Activated naive CD4-positive, alpha-beta T cell treated with anti-CD3 and anti-CD28 coated beads for 36 hours (primary cell): ENCODE results near the gene BACE1-AS. TPM values are rescaled to one million over a fixed set of nuclear protein-coding genes. Genes with fewer than 3 reads are reported as not detected.

Source experiments
- CTCF ChIA-PET: fragments of 350-600 bp; sonication (Branson Sonifier 250); formaldehyde crosslinking; loops from one replicate; lab custom pipeline; 2021; ENCODE audit warnings: antibody characterized with exemption; lab: Charles Lee
- DNase-seq: peaks from one replicate; pipeline ENCODE4 v3.0.0-alpha.2; 2020
- H3K27ac Mint-ChIP-seq: one replicate; pipeline ENCODE4 v1.8.0; 2021; ENCODE audit warnings: mild to moderate bottlenecking, mixed read lengths
- H3K27me3 Mint-ChIP-seq: one replicate; pipeline ENCODE4 v1.8.0; 2021; ENCODE audit warnings: low read depth, mixed read lengths
- H3K36me3 Mint-ChIP-seq: one replicate; pipeline ENCODE4 v1.8.0; 2021; ENCODE audit warnings: low read depth, mixed read lengths
- H3K4me1 Mint-ChIP-seq: one replicate; pipeline ENCODE4 v1.8.0; 2021; ENCODE audit warnings: low read depth, mixed read lengths
- H3K4me3 Mint-ChIP-seq: one replicate; pipeline ENCODE4 v1.8.0; 2021; ENCODE audit warnings: mild to moderate bottlenecking, moderate library complexity, mixed read lengths
- H3K9me3 Mint-ChIP-seq: one replicate; pipeline ENCODE4 v1.8.0; 2021; ENCODE audit warnings: mixed read lengths
- intact Hi-C: fragments of 100-400 bp; cut with micrococcal nuclease; formaldehyde crosslinking; loops from one replicate; pipeline ENCODE4 v1.15.1; 2023
- total RNA-seq, 2 experiments: library from RNA; stranded (reverse); gene quantifications; one replicate each; pipeline ENCODE4 v1.2.3, GENCODE V29; 2021

The BACE1-AS gene
- total RNA-seq, 2 experiments from 2014 or later, result 2.8 to 3.0 TPM

GRCh38 chr11:117273550-117274289, 17.4 kb upstream of the BACE1-AS start:
- no peaks in the 10 kb centered on the region for H3K4me1 Mint-ChIP-seq
- no peak for DNase-seq
- peaks cover 12% of the 10 kb centered on the region for H3K36me3 Mint-ChIP-seq
- peaks cover 2% of the 10 kb centered on the region for H3K9me3 Mint-ChIP-seq
- CTCF ChIA-PET, result no interaction called here
- H3K27ac Mint-ChIP-seq, result no peak overlapping the region
- no peaks in the 10 kb centered on the region for H3K27me3 Mint-ChIP-seq
- H3K4me3 Mint-ChIP-seq, result no peak overlapping the region
- intact Hi-C loops, result no loop called here

DNA sequence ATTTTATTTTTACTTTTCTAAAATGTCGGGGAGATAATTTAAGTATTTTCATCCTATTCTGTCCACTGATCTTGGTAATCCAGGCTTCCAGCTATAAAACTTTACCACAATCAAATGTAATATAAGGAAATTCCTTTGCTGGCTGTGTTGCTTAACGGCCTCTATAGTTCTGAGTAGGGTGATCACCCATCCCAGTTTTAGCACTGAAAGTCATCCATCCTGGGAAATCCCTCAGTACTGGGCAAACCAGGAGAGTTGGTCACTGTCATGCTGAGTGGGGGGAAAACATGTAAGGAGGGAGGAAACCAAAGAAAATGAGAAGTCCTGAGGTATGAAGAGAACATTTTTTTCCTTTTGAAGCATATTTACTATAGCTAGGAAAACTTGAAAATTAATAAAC, 12.8 kb upstream of the BACE1-AS start:
- CTCF ChIA-PET, result no interaction called here
- H3K36me3 Mint-ChIP-seq, result peaks cover 18% of the 10 kb centered on the region
- intact Hi-C loops, result no loop called here
- H3K9me3 Mint-ChIP-seq, result no peaks in the 10 kb centered on the region
- H3K4me1 Mint-ChIP-seq, result peaks cover 3% of the 10 kb centered on the region
- no peaks in the 10 kb centered on the region for H3K27me3 Mint-ChIP-seq
- DNase-seq, result no peak
- no peak overlapping the region for H3K4me3 Mint-ChIP-seq
- H3K27ac Mint-ChIP-seq, result no peak overlapping the region

DNA sequence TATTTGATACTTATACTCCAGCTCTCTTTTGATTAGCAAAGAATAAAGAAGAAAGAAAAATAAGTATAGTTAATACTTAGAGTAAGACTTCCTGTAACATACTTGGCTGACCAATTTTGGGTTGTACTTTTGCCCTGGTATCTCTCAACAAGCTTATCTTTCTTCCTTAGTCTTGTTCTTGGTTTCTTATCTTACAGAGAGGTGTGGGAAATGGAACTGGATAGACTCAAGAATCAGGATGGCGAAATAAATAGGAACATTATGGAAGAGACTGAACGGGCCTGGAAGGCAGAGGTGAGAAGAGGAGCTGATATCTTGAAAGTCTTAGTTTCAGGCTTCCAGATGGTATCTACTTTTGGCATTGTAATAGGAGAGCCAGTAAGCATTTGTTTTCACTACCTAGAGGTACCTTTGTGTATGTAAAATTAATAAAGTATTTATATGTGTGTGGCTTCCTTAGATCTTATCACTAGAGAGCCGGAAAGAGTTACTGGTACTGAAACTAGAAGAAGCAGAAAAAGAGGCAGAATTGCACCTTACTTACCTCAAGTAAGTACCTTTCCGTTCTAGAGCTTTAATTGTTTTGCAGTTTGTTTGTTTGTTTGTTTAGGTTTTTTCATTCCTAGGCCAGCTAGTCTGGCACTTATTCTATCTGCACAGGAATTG, 11.3 kb upstream of the BACE1-AS start:
- intact Hi-C loops, result no loop called here
- Mint-ChIP-seq H3K9me3 (no peaks in the 10 kb centered on the region), H3K27me3 (no peaks in the 10 kb centered on the region), H3K4me3 (no peak overlapping the region), H3K27ac (peak overlapping the region; percentile 42), H3K36me3 (peaks cover 18% of the 10 kb centered on the region), H3K4me1 (peaks cover 3% of the 10 kb centered on the region)
- CTCF ChIA-PET, result interaction anchor here (0.5 to 1.2 kb wide), 3 partner anchors 39 to 316 kb away, joined by 3 to 6 read pairs (median 5); no protein-coding TSS in a partner anchor
- DNase-seq, result no peak

DNA sequence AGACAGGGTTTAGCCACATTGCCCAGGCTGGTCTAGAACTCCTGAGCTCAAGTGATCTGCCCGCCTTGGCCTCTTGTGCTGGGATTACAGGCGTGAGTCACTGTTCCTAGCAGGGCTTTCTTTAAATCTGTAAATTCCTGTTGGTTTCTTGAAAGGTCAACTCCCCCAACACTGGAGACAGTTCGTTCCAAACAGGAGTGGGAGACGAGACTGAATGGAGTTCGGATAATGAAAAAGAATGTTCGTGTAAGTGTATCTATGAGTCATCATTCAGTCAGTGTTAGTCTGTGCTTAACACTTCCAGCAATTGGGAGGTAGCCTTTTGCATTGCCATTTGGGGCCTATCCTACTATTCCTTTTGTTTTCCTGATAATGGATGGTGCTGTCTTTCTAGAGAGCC, 10.0 kb upstream of the BACE1-AS start:
- intact Hi-C loops, result no loop called here
- CTCF ChIA-PET, result no interaction called here
- no peak overlapping the region for H3K4me3 Mint-ChIP-seq

GRCh38 chr11:117281869-117282268, 9.3 kb upstream of the BACE1-AS start:
- CTCF ChIA-PET, result no interaction called here
- H3K9me3 Mint-ChIP-seq, result no peaks in the 10 kb centered on the region
- H3K4me1 Mint-ChIP-seq, result peaks cover 3% of the 10 kb centered on the region
- peaks cover 21% of the 10 kb centered on the region for H3K36me3 Mint-ChIP-seq
- H3K27me3 Mint-ChIP-seq, result no peaks in the 10 kb centered on the region
- no peak overlapping the region for H3K4me3 Mint-ChIP-seq
- no peak overlapping the region for H3K27ac Mint-ChIP-seq
- intact Hi-C loops, result no loop called here
- DNase-seq, result no peak

More for the DNA sequence above, 10.0 kb upstream of the BACE1-AS start:
- Mint-ChIP-seq H3K27me3 (no peaks in the 10 kb centered on the region), H3K9me3 (no peaks in the 10 kb centered on the region), H3K4me1 (peaks cover 3% of the 10 kb centered on the region), H3K27ac (no peak overlapping the region), H3K36me3 (peaks cover 18% of the 10 kb centered on the region)
- DNase-seq, result no peak

DNA sequence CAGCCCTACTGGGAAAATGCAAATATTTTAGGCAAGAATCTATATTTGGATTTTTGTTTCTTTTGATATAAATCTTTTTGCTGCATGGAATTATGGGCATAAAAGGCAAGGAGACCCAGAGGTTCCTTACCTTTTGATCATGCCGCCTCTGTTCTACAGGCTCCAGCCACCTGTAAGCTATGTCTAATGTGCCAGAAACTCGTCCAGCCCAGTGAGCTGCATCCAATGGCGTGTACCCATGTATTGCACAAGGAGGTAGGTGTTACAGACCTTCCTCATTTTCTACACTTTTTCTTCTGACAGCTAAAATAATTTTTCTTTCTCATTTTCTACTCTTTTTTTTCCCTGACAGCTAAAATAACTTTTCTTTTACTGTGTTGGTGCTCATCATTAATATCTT, 8.2 kb upstream of the BACE1-AS start:
- Mint-ChIP-seq H3K36me3 (peaks cover 21% of the 10 kb centered on the region), H3K27ac (no peak overlapping the region)
- CTCF ChIA-PET, result no interaction called here

DNA sequence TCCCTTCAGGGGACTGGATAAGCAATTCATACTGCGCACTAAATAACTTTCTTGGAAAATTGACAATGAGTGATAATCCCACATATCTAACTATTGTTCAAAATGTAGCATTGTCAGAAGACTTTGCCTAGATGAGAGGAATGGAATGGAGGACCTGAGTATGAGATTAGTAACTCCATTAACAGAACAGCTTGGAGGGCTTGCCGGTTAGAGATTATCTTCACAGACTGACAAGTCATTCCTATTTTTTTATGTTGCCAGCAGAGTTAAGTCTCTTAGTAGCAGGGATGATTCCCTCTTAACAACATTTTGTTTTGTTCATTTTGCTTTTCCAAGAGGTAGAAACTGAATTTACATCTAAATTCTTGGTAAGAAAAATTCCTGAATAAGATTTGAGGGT, 7.1 kb upstream of the BACE1-AS start:
- H3K4me1 Mint-ChIP-seq, result peaks cover 3% of the 10 kb centered on the region
- DNase-seq, result no peak
- H3K27me3 Mint-ChIP-seq, result no peaks in the 10 kb centered on the region
- intact Hi-C loops, result no loop called here
- H3K36me3 Mint-ChIP-seq, result peaks cover 21% of the 10 kb centered on the region
- no peak overlapping the region for H3K4me3 Mint-ChIP-seq
- no peak overlapping the region for H3K27ac Mint-ChIP-seq
- CTCF ChIA-PET, result no interaction called here
- H3K9me3 Mint-ChIP-seq, result no peaks in the 10 kb centered on the region

More for the DNA sequence above, 8.2 kb upstream of the BACE1-AS start:
- intact Hi-C loops, result no loop called here
- Mint-ChIP-seq H3K27me3 (no peaks in the 10 kb centered on the region), H3K9me3 (no peaks in the 10 kb centered on the region), H3K4me3 (no peak overlapping the region), H3K4me1 (peaks cover 3% of the 10 kb centered on the region)
- DNase-seq, result no peak

- peaks cover 25% of the 10 kb centered on the region for H3K36me3 Mint-ChIP-seq
- H3K9me3 Mint-ChIP-seq, result no peaks in the 10 kb centered on the region
- no peaks in the 10 kb centered on the region for H3K4me1 Mint-ChIP-seq
- no peak for DNase-seq
- H3K27ac Mint-ChIP-seq, result no peak overlapping the region
- CTCF ChIA-PET, result interaction anchor here (0.6 kb wide), 1 partner anchor 29 kb away, joined by 3 read pairs; no protein-coding TSS in a partner anchor
- no peak overlapping the region for H3K4me3 Mint-ChIP-seq
- H3K27me3 Mint-ChIP-seq, result no peaks in the 10 kb centered on the region
- intact Hi-C loops, result no loop called here
These were observed 4.6 kb upstream of the BACE1-AS start for GRCh38 chr11:117286588-117286987.

- intact Hi-C loops, result no loop called here
- peaks cover 16% of the 10 kb centered on the region for H3K36me3 Mint-ChIP-seq
- no peaks in the 10 kb centered on the region for H3K4me1 Mint-ChIP-seq
These were observed 3.5 kb upstream of the BACE1-AS start for GRCh38 chr11:117287668-117288067.

GRCh38 chr11:117289795-117290194, 1.4 kb upstream of the BACE1-AS start:
- no peak overlapping the region for H3K4me3 Mint-ChIP-seq
- no peak for DNase-seq
- H3K27me3 Mint-ChIP-seq, result no peaks in the 10 kb centered on the region
- H3K27ac Mint-ChIP-seq, result no peak overlapping the region
- intact Hi-C loops, result no loop called here
- no peaks in the 10 kb centered on the region for H3K4me1 Mint-ChIP-seq
- CTCF ChIA-PET, result no interaction called here
- peaks cover 9% of the 10 kb centered on the region for H3K36me3 Mint-ChIP-seq
- no peaks in the 10 kb centered on the region for H3K9me3 Mint-ChIP-seq

More at GRCh38 chr11:117287668-117288067, 3.5 kb upstream of the BACE1-AS start:
- CTCF ChIA-PET, result no interaction called here
- Mint-ChIP-seq H3K9me3 (no peaks in the 10 kb centered on the region), H3K4me3 (no peak overlapping the region), H3K27ac (no peak overlapping the region), H3K27me3 (no peaks in the 10 kb centered on the region)
- no peak for DNase-seq

- DNase-seq, result no peak
- intact Hi-C loops, result no loop called here
- no peak overlapping the region for H3K4me3 Mint-ChIP-seq
- no peaks in the 10 kb centered on the region for H3K9me3 Mint-ChIP-seq
- peaks cover 3% of the 10 kb centered on the region for H3K36me3 Mint-ChIP-seq
- H3K27ac Mint-ChIP-seq, result no peak overlapping the region
- CTCF ChIA-PET, result interaction anchor here (0.6 kb wide), 1 partner anchor 399 kb away, joined by 7 read pairs; no protein-coding TSS in a partner anchor
- no peaks in the 10 kb centered on the region for H3K27me3 Mint-ChIP-seq
- no peaks in the 10 kb centered on the region for H3K4me1 Mint-ChIP-seq
These were observed 1.5 kb downstream of the BACE1-AS start for GRCh38 chr11:117292616-117293015.

GRCh38 chr11:117295438-117296137, 4.4 kb downstream of the BACE1-AS start:
- Mint-ChIP-seq H3K27me3 (no peaks in the 10 kb centered on the region), H3K36me3 (no peaks in the 10 kb centered on the region), H3K9me3 (no peaks in the 10 kb centered on the region), H3K4me1 (no peaks in the 10 kb centered on the region), H3K27ac (no peak overlapping the region), H3K4me3 (no peak overlapping the region)
- intact Hi-C loops, result no loop called here
- DNase-seq, result no peak
- CTCF ChIA-PET, result no interaction called here
